Pancreas (tissue), 10 donors: Measurements from ENCODE around the gene ANKRD66. TPM values are rescaled to one million over a fixed set of nuclear protein-coding genes. Genes with fewer than 3 reads are reported as not detected.
"Not testable (repeated sequence)": the region's sequence is repeated elsewhere in the genome, so short reads cannot be mapped to it uniquely, and the experiment has no call there.

ENCODE experiments used
- ATAC-seq, 4 donors: fragments of 200-7000 bp; cut with Tn5 transposase; one replicate each; pipeline versions ENCODE4 v1.8.0 to v1.9.1; 2020; ENCODE audit warnings: mild to moderate bottlenecking in 4 of 4, moderate library complexity in 4 of 4
- DNase-seq, 6 donors: peaks; one replicate each; pipeline ENCODE4 v3.0.0-alpha.2; 2020
- FAIRE-seq: peaks from 2 replicates; lab custom pipeline; 2012; peaks lifted over from hg19 to GRCh38; lab: Jason Lieb, UNC
- H3K27ac ChIP-seq, 4 donors: fragments of 200-600 bp; sonication (generic); 1 replicate in 3 of 4; 2 replicates in 1 of 4; pipeline versions ENCODE4 v1.5.0 to v1.8.0; 2020
- H3K27me3 ChIP-seq, 4 donors: fragments of 200-600 bp; one replicate each; pipeline ENCODE4 v1.8.0; 2021
- H3K36me3 ChIP-seq, 3 donors: fragments of 200-600 bp; sonication (generic) in 1 of 3; one replicate each; pipeline versions ENCODE4 v1.5.0 to v1.8.0; 2020 to 2021
- H3K4me1 ChIP-seq, 3 donors: fragments of 200-600 bp; one replicate each; pipeline ENCODE4 v1.8.0; 2021
- H3K4me3 ChIP-seq, 4 donors: fragments of 200-600 bp; sonication (generic) in 2 of 4; one replicate each; pipeline versions ENCODE4 v1.5.0 to v1.8.0; 2020 to 2021
- H3K9me3 ChIP-seq, 4 donors: fragments of 200-600 bp; one replicate each; pipeline ENCODE4 v1.8.0; 2021
- WGBS, 2 donors: extraction: QIAGEN DNeasy Blood & Tissue Kit; methylation state at CpG; one replicate each; pipeline ENCODE4 v1.1.7; 2013; 5-methylcytosine and 5-hydroxymethylcytosine counted together
- intact Hi-C, 3 donors: fragments of 100-400 bp; cut with DNase I; formaldehyde crosslinking; loops; one replicate each; pipeline versions ENCODE4 v1.11.1 to v1.14.2; 2022
- polyA plus RNA-seq, 2 donors: library from polyadenylated mRNA; stranded (reverse); fragments of 200-250 nt; gene quantifications; one replicate each; pipeline ENCODE4 v1.2.3, GENCODE V29; 2013
- total RNA-seq, 6 donors: library from RNA; stranded (reverse); fragmentation: NEBNext Ultra II Directional in 4 of 6; extraction: Animal tissue kit (Norgen Biotek cat#: 25700) in 4 of 6; gene quantifications; one replicate each; pipeline versions ENCODE4 v1.2.1 to v1.2.4, GENCODE V29; 2021 to 2023
- TF ChIP-seq, protein P1 (sequence below), 4 donors: fragments of 200-600 bp; sonication (generic) in 3 of 4; IDR thresholded peaks; one replicate each; pipeline versions ENCODE4 v1.5.0 to v1.8.0; 2021; ENCODE audit warnings: antibody characterized with exemption in 4 of 4
- donor health status: healthy with polysubstance abuse.
- donor health status: DM: no; HTN: no; CAD: no; lungs with moderate emphysema.
- donor health status: DM: no; HTN: no; CAD: no.
- donor health status: control.
- donor health status: control.
- donor health status: Bipolar disorder and iron deficiency.
- donor health status: DM: yes; HTN: yes; CAD: no.
- donor health status: DM: no; HTN: no; CAD: no.
- donor health status: DM: no; HTN: no; CAD: no.
- donor health status: DM: yes; HTN: yes; CAD: no.

Gene ANKRD66
- total and polyA plus RNA-seq, 8 donors: not detected

DNA sequence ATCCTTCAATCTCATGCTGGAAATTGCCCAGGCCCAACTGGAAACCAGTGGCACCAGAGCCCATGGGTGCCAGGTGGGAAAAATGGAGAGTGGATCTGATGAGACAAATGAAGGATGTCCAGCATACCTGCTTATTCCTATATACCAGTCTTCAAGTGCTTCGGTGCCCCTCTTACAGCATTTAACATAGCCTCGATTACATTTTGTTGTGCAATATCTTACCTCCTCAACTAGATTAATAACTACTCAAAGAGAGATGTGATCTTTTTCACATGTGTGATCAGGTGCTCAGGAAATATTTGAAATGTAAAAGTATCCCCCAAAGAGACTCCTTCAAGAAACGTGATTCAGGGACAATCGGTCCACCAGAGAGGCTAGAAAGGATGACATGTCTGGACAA lies 4.8 kb upstream of the ANKRD66 start:
- Histone ChIP-seq H3K27me3 (no peaks in the 10 kb centered on the region), H3K36me3 (no peaks in the 10 kb centered on the region), H3K9me3 (no peaks in the 10 kb centered on the region), H3K4me3 (no peak overlapping the region), H3K4me1 (no peaks in the 10 kb centered on the region), H3K27ac (no peak overlapping the region)
- no peak for ATAC-seq
- WGBS, 2 donors: 91 to 92% methylated on average over 4 of the region's 4 CpGs
- FAIRE-seq: no peak
- DNase-seq: no peak
- TF ChIP-seq, protein P1, sequence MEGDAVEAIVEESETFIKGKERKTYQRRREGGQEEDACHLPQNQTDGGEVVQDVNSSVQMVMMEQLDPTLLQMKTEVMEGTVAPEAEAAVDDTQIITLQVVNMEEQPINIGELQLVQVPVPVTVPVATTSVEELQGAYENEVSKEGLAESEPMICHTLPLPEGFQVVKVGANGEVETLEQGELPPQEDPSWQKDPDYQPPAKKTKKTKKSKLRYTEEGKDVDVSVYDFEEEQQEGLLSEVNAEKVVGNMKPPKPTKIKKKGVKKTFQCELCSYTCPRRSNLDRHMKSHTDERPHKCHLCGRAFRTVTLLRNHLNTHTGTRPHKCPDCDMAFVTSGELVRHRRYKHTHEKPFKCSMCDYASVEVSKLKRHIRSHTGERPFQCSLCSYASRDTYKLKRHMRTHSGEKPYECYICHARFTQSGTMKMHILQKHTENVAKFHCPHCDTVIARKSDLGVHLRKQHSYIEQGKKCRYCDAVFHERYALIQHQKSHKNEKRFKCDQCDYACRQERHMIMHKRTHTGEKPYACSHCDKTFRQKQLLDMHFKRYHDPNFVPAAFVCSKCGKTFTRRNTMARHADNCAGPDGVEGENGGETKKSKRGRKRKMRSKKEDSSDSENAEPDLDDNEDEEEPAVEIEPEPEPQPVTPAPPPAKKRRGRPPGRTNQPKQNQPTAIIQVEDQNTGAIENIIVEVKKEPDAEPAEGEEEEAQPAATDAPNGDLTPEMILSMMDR (IDR thresholded peaks at IDR 0.05): no peak
- intact Hi-C loops: no loop called here

- no peaks in the 10 kb centered on the region for H3K36me3 ChIP-seq
- TF ChIP-seq, protein P1 (IDR thresholded peaks at IDR 0.05): no peak
- intact Hi-C loops: no loop called here
- H3K27ac ChIP-seq: no peak overlapping the region
- H3K4me3 ChIP-seq: no peak overlapping the region
- no peak for DNase-seq
- WGBS, 2 donors: 74 to 79% methylated on average over 1 of the region's 1 CpG
- ATAC-seq: no peak
- H3K4me1 ChIP-seq: no peaks in the 10 kb centered on the region
- no peak for FAIRE-seq
- no peaks in the 10 kb centered on the region for H3K9me3 ChIP-seq
- no peaks in the 10 kb centered on the region for H3K27me3 ChIP-seq
Measured at GRCh38 chr6:46743425-46744158, 3.1 kb upstream of the ANKRD66 start.

DNA sequence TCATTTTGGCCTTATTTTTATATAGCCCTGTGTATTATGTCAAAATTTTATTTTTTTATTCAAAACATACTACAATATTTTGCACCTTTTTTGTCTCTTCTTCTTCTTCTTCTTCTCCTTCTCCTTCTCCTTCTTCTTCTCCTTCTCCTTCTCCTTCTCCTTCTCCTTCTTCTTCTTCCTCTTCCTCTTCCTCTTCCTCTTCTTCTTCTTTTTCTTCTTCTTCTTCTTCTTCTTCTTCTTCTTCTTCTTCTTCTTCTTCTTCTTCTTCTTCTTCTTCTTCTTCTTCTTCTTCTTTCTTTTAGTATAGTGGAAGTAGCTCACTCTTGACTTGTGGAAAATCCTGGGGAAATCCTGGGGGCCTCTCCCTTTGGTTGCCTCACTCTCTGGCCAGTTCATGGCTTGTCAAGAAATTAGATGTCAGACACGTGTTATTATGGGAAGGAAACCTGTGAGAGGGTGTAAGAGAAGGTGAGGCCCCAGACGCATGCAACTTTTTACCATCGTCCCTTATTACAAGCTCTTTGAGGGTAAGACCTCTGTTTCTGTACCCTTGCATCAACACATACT lies 2.5 kb upstream of the ANKRD66 start:
- WGBS, 2 donors: 66 to 79% methylated on average over 3 of the region's 3 CpGs

DNA sequence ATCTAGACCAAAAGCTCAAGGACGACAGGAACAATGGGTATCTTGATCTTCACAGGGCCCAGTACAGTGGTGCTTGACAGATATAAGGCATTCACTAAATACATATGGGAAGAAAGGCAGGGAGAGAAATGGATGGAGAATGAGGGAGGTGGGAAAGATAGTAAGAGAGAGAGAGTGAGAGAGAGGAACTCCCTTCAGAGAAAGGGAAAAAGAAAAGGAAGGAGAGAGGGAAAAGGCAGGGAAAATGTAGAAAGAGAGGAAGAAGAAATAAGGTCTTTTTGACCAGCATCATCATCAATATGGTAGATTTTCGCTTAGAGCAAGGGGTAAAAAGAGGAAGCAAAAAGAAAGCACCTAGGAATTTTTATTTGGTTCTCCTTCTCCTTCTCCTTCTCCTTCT lies 760 bp upstream of the ANKRD66 start:
- TF ChIP-seq, protein P1 (IDR thresholded peaks at IDR 0.05): no peak
- intact Hi-C loops: no loop called here
- H3K27ac ChIP-seq: no peak overlapping the region
- ATAC-seq: no peak
- no peaks in the 10 kb centered on the region for H3K27me3 ChIP-seq
- H3K4me1 ChIP-seq: no peaks in the 10 kb centered on the region
- no peak for DNase-seq
- no peak overlapping the region for H3K4me3 ChIP-seq
- WGBS, 2 donors: 49 to 56% methylated on average over 2 of the region's 2 CpGs
- H3K9me3 ChIP-seq: no peaks in the 10 kb centered on the region
- FAIRE-seq: no peak
- no peaks in the 10 kb centered on the region for H3K36me3 ChIP-seq

More for the DNA sequence above, 2.5 kb upstream of the ANKRD66 start:
- H3K36me3 ChIP-seq, DNase-seq, intact Hi-C loops, H3K9me3 ChIP-seq, ATAC-seq, H3K4me1 ChIP-seq, H3K27me3 ChIP-seq, H3K27ac ChIP-seq, H3K4me3 ChIP-seq, FAIRE-seq: not testable (repeated sequence)

- H3K36me3 ChIP-seq: no peaks in the 10 kb centered on the region
- intact Hi-C loops: no loop called here
- 87 to 89% methylated on average over 5 of the region's 5 CpGs for WGBS, 2 donors
- no peak for DNase-seq
- no peaks in the 10 kb centered on the region for H3K27me3 ChIP-seq
- no peak for FAIRE-seq
- H3K9me3 ChIP-seq: no peaks in the 10 kb centered on the region
- no peaks in the 10 kb centered on the region for H3K4me1 ChIP-seq
- no peak overlapping the region for H3K4me3 ChIP-seq
- no peak overlapping the region for H3K27ac ChIP-seq
- ATAC-seq: no peak
- TF ChIP-seq, protein P1 (IDR thresholded peaks at IDR 0.05): no peak
Measured at GRCh38 chr6:46748940-46749503, 2.3 kb downstream of the ANKRD66 start.
